HepG2 (cell line): ENCODE data around the gene TWNK. TPM values are rescaled to one million over a fixed set of nuclear protein-coding genes. Genes with fewer than 3 reads are reported as not detected.

ENCODE experiments used
- ATAC-seq: fragments of 200-7000 bp; cut with Tn5 transposase; 3 replicates; pipeline ENCODE4 v1.9.1; 2020; ENCODE audit warnings: mild to moderate bottlenecking, moderate library complexity
- BruUV-seq: library from RNA; stranded (reverse); fragments of 400-500 nt; replicated peaks from 2 replicates; lab custom pipeline; 2021; lab: Mats Ljungman, UMichigan
- CTCF ChIA-PET: fragments of 300-600 bp; formaldehyde crosslinking; extraction: SDS; loops from one replicate; lab custom pipeline; 2021; ENCODE audit warnings: low total read pairs, inconsistent platforms, low intra/inter-chr PET ratio; lab: Yijun Ruan, JAX
- POLR2A ChIA-PET: fragments of 350-600 bp; sonication (Branson Sonifier 250); formaldehyde crosslinking; loops from one replicate; lab custom pipeline; 2020; ENCODE audit warnings: antibody characterized with exemption, inconsistent platforms; lab: Yijun Ruan, JAX
- DNase-seq: peaks from one replicate; pipeline ENCODE4 v3.0.0-alpha.2; 2015; ENCODE audit warnings: low spot score
- FAIRE-seq: peaks from 3 replicates; lab custom pipeline; 2011; peaks lifted over from hg19 to GRCh38; lab: Jason Lieb, UNC
- H2AFZ ChIP-seq: one replicate; pipeline ENCODE4 v1.6.1; 2011; ENCODE audit warnings: low read length, inconsistent platforms
- H3K27ac ChIP-seq: fragments of 300-600 bp; 3 replicates; pipeline ENCODE4 v1.8.0; 2011; ENCODE audit warnings: mixed run types, mild to moderate bottlenecking, mixed read lengths, low read length, inconsistent platforms; ENCODE audit not compliant: insufficient read depth; ENCODE audit errors: extremely low read length
- H3K27me3 ChIP-seq, 2 experiments: fragments of 200-600 bp in 1 of 2; 2 replicates in 1 of 2; 3 replicates in 1 of 2; pipeline versions ENCODE4 v1.6.0 to v1.8.0; 2011; ENCODE audit warnings: low read length in 2 of 2, mild to moderate bottlenecking in 2 of 2, moderate library complexity in 2 of 2, inconsistent platforms in 1 of 2; ENCODE audit not compliant: insufficient read depth in 2 of 2, control insufficient read depth in 1 of 2
- H3K36me3 ChIP-seq, 2 experiments: fragments of 200-600 bp in 1 of 2; replicated peaks in 1 of 2; 2 replicates in 1 of 2; 3 replicates in 1 of 2; pipeline versions ENCODE4 v1.5.1 to v1.8.0; 2011; ENCODE audit warnings: low read length in 2 of 2, inconsistent platforms in 1 of 2; ENCODE audit not compliant: insufficient read depth in 2 of 2, control insufficient read depth in 1 of 2
- H3K4me1 ChIP-seq: 2 replicates; pipeline ENCODE4 v1.5.1; 2012; ENCODE audit warnings: low read length, inconsistent platforms; ENCODE audit not compliant: insufficient read depth
- H3K4me2 ChIP-seq: 2 replicates; pipeline ENCODE4 v1.6.0; 2011; ENCODE audit warnings: low read depth, low read length, inconsistent platforms
- H3K4me3 ChIP-seq, 3 experiments: fragments of 200-600 bp in 1 of 3; sonication (generic), shearing (Covaris generic) in 1 of 3; replicated peaks in 1 of 3; 2 replicates each; pipeline ENCODE4 v1.5.1; 2011 to 2016; ENCODE audit warnings: low read length in 3 of 3, inconsistent platforms in 2 of 3, low read depth in 2 of 3, mild to moderate bottlenecking in 2 of 3, control low read depth in 1 of 3, mixed read lengths in 1 of 3; ENCODE audit not compliant: insufficient read depth in 1 of 3
- H3K79me2 ChIP-seq: one replicate; pipeline ENCODE4 v1.6.1; 2011; ENCODE audit warnings: low read length, inconsistent platforms; ENCODE audit not compliant: insufficient read depth
- H3K9ac ChIP-seq: 2 replicates; pipeline ENCODE4 v1.6.0; 2011; ENCODE audit warnings: mild to moderate bottlenecking, low read depth, low read length, inconsistent platforms; ENCODE audit not compliant: insufficient read depth
- H3K9me3 ChIP-seq: 2 replicates; pipeline ENCODE4 v1.5.1; 2012; ENCODE audit warnings: mild to moderate bottlenecking, low read length
- H4K20me1 ChIP-seq: 2 replicates; pipeline ENCODE4 v1.6.0; 2011; ENCODE audit warnings: inconsistent platforms, mild to moderate bottlenecking, low read length, moderate library complexity; ENCODE audit not compliant: insufficient read depth
- JDP2 ChIP-seq: sonication (generic); formaldehyde crosslinking; IDR thresholded peaks from 2 replicates; pipeline ENCODE4 v1.8.1; 2022; ENCODE audit warnings: missing genetic modification reagents, borderline replicate concordance
- KDM5B ChIP-seq: sonication (generic); formaldehyde crosslinking; IDR thresholded peaks from 2 replicates; pipeline ENCODE4 v1.4.0; 2020; ENCODE audit warnings: missing genetic modification reagents, mild to moderate bottlenecking, borderline replicate concordance
- KDM6A ChIP-seq: IDR thresholded peaks from 2 replicates; pipeline ENCODE4 v1.6.1; 2016; ENCODE audit warnings: low read depth
- POLR2AphosphoS5 ChIP-seq: IDR thresholded peaks from 2 replicates; pipeline ENCODE4 v1.6.1; 2012; ENCODE audit warnings: low read depth, low read length
- ZNF629 ChIP-seq: sonication (generic); formaldehyde crosslinking; conservative IDR thresholded peaks from 2 replicates; pipeline ENCODE4 v1.5.0; 2020; ENCODE audit warnings: missing genetic modification reagents
- ZNF747 ChIP-seq: sonication (generic); formaldehyde crosslinking; IDR thresholded peaks from 2 replicates; pipeline ENCODE4 v1.8.1; 2023; ENCODE audit warnings: missing genetic modification reagents, mild to moderate bottlenecking, borderline replicate concordance
- WGBS: methylation state at CpG from one replicate; pipeline ENCODE4 v1.1.6; 2017; ENCODE audit warnings: low lambda C conversion rate; 5-methylcytosine and 5-hydroxymethylcytosine counted together
- in situ Hi-C: cut with HindIII; loops from 2 replicates; pipeline ENCODE4 v1.10.0; 2017; ENCODE audit warnings: low pct_unique_long_range_greater_than_20kb; ENCODE audit not compliant: extremely low pct_ligation_motif_present
- intact Hi-C: fragments of 100-400 bp; cut with micrococcal nuclease; formaldehyde crosslinking; loops from one replicate; pipeline ENCODE4 v1.10.0; 2022; ENCODE audit not compliant: unreplicated experiment
- polyA plus RNA-seq, 8 experiments: library from polyadenylated mRNA; depleted of rRNA in 3 of 8; stranded (reverse) in 7 of 8; unstranded in 1 of 8; fragments of >200 nt; fragmentation: Illumina TruSeq in 4 of 8; extraction: Trizol in 4 of 8; gene quantifications; 2 replicates each; pipeline versions ENCODE4 v1.2.1 to v1.2.3, GENCODE V29; 2011 to 2016; ENCODE audit warnings: low read depth in 4 of 8, missing spikeins in 1 of 8, mixed read lengths in 1 of 8; ENCODE audit not compliant: insufficient read depth in 1 of 8
- total RNA-seq, 5 experiments: library from RNA; depleted of rRNA; stranded (reverse); fragments of >200 nt; fragmentation: Illumina TruSeq; extraction: Trizol; gene quantifications; 2 replicates each; pipeline ENCODE4 v1.2.3, GENCODE V29; 2016; ENCODE audit warnings: low read depth in 1 of 5
- TF ChIP-seq, protein P1 (sequence below): sonication (generic); formaldehyde crosslinking; IDR thresholded peaks from 2 replicates; pipeline ENCODE4 v1.5.1; 2020; ENCODE audit warnings: mild to moderate bottlenecking, missing genetic modification reagents, borderline replicate concordance
- TF ChIP-seq, protein P2 (sequence below): sonication (generic); formaldehyde crosslinking; IDR thresholded peaks from 2 replicates; pipeline ENCODE4 v1.4.0; 2020; ENCODE audit warnings: mild to moderate bottlenecking, missing genetic modification reagents
- TF ChIP-seq, protein P3 (sequence below): conservative IDR thresholded peaks from 2 replicates; pipeline ENCODE4 v1.6.1; 2018; ENCODE audit warnings: missing genetic modification reagents

The TWNK gene
- total and polyA plus RNA-seq, 2 of the 13 experiments (the other 11 are each of a cell fraction or from before 2014, with no cell fraction given), result 10.7 to 16.5 TPM

DNA sequence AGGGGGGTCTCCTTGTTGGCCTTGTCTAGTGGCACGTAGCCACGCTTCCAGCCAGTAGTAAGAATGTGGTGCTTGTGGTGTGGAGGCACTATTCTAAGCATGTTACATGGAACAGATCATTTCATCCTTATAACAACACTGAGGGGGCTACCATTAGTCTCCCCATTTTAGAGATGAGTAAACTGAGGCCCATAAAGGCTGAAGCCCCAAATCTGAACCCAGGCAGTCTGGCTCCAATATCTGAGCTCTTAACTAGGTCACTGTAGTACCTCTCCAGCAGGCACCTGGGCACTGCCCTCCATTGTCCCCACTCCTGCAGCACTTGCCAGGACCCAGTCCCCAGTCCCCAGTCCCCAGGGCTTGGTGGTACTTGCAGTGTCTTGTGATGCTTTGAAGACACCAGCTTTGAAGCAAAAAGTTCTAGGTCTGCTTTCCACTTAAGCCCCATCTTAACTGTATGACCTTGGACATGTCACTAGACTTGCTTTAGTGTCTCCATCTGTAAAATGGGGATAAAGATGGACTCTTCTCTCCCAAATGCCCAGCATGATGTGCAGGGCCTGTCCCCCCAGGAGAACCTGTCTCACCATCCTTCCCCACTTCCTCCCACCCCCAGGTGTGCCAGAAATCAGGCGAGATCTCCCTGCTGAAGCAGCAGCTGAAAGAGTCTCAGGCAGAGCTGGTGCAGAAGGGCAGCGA is 18.7 kb downstream of the TWNK start:
- H3K4me1 ChIP-seq, result peaks cover 53% of the 10 kb centered on the region
- no peak overlapping the region for H3K4me2 ChIP-seq
- ATAC-seq, result no peak
- TF ChIP-seq, protein P1, sequence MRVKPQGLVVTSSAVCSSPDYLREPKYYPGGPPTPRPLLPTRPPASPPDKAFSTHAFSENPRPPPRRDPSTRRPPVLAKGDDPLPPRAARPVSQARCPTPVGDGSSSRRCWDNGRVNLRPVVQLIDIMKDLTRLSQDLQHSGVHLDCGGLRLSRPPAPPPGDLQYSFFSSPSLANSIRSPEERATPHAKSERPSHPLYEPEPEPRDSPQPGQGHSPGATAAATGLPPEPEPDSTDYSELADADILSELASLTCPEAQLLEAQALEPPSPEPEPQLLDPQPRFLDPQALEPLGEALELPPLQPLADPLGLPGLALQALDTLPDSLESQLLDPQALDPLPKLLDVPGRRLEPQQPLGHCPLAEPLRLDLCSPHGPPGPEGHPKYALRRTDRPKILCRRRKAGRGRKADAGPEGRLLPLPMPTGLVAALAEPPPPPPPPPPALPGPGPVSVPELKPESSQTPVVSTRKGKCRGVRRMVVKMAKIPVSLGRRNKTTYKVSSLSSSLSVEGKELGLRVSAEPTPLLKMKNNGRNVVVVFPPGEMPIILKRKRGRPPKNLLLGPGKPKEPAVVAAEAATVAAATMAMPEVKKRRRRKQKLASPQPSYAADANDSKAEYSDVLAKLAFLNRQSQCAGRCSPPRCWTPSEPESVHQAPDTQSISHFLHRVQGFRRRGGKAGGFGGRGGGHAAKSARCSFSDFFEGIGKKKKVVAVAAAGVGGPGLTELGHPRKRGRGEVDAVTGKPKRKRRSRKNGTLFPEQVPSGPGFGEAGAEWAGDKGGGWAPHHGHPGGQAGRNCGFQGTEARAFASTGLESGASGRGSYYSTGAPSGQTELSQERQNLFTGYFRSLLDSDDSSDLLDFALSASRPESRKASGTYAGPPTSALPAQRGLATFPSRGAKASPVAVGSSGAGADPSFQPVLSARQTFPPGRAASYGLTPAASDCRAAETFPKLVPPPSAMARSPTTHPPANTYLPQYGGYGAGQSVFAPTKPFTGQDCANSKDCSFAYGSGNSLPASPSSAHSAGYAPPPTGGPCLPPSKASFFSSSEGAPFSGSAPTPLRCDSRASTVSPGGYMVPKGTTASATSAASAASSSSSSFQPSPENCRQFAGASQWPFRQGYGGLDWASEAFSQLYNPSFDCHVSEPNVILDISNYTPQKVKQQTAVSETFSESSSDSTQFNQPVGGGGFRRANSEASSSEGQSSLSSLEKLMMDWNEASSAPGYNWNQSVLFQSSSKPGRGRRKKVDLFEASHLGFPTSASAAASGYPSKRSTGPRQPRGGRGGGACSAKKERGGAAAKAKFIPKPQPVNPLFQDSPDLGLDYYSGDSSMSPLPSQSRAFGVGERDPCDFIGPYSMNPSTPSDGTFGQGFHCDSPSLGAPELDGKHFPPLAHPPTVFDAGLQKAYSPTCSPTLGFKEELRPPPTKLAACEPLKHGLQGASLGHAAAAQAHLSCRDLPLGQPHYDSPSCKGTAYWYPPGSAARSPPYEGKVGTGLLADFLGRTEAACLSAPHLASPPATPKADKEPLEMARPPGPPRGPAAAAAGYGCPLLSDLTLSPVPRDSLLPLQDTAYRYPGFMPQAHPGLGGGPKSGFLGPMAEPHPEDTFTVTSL (CRISPR knock-in tag), result no peak
- TF ChIP-seq KDM5B (CRISPR knock-in tag) (no peak), POLR2AphosphoS5 (0 out of 2 replicates have a peak, but pooled peaks have one; percentile 16), KDM6A (CRISPR knock-in tag) (no peak), ZNF629 (CRISPR knock-in tag) (peak; percentile 81), JDP2 (CRISPR knock-in tag) (no peak), ZNF747 (CRISPR knock-in tag) (no peak)
- TF ChIP-seq, protein P2, sequence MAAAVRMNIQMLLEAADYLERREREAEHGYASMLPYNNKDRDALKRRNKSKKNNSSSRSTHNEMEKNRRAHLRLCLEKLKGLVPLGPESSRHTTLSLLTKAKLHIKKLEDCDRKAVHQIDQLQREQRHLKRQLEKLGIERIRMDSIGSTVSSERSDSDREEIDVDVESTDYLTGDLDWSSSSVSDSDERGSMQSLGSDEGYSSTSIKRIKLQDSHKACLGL (CRISPR knock-in tag), result no peak
- TF ChIP-seq, protein P3, sequence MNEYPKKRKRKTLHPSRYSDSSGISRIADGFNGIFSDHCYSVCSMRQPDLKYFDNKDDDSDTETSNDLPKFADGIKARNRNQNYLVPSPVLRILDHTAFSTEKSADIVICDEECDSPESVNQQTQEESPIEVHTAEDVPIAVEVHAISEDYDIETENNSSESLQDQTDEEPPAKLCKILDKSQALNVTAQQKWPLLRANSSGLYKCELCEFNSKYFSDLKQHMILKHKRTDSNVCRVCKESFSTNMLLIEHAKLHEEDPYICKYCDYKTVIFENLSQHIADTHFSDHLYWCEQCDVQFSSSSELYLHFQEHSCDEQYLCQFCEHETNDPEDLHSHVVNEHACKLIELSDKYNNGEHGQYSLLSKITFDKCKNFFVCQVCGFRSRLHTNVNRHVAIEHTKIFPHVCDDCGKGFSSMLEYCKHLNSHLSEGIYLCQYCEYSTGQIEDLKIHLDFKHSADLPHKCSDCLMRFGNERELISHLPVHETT (CRISPR knock-in tag), result no peak
- TF ChIP-seq, all 625 proteins: peak for 2
- Histone ChIP-seq H3K36me3 (peaks cover 17 to 43% of the 10 kb centered on the region in 2 experiments; a peak in 4 of 5 replicates), H3K79me2 (peaks cover 14% of the 10 kb centered on the region), H3K27ac (no peak overlapping the region), H3K27me3 (no peaks in the 10 kb centered on the region), H3K4me3 (no peak overlapping the region), H3K9me3 (no peaks in the 10 kb centered on the region), H3K9ac (no peak overlapping the region), H2AFZ (no peak overlapping the region), H4K20me1 (no peaks in the 10 kb centered on the region; the same call in 1 of the 2 replicates)
- no peak for DNase-seq
- no peak for FAIRE-seq
- ChIA-PET CTCF (no interaction called here), POLR2A (interaction anchor here (0.9 to 7.1 kb wide), 2 partner anchors 6 to 19 kb away, joined by 3 to 124 read pairs; partner anchors contain the start of genes LZTS2, MRPL43 and TWNK)
- intact Hi-C loops (no loop called here), in situ Hi-C loops (no loop called here)
- WGBS, result 93% methylated on average over 4 of the region's 4 CpGs
- no TSS peak for BruUV-seq
